Measurements from ENCODE around the gene ALDH3B2.
"Not testable (repeated sequence)": the region's sequence is repeated elsewhere in the genome, so short reads cannot be mapped to it uniquely, and the experiment has no call there.

ALDH3B2 gene

DNA sequence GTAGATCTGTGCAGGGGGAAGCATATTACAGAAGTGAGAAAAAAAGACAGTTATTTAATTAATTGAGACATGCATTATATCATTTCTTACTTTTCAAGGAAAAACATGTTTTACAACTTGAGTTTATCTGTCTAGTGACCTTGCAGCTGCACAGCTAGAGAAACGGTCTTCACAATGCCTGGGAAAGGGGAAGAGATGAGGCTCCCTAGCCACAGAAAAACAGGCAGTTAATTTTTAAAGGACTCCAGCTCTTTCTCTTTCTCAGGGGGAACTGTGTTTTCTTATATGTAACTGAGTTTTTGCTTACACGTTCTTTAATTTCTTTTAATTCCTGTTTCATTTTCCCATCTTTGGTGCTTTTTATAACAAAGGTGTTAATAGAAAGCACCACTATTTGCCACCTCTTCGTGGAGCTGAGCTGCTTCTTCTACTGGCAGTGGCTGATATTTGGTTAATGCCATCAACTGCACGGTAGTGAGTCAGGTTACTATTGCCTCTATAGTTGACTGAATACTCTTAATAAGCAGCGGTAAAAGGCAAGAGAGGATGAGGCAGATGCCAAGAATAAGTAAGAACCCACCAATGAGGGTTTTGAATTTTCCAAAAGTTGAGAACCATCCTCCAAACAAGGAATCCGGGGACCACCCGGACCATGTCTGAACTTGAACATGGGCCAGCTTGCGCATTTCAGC is 11.4 kb upstream of the ALDH3B2 start:
- DNase-seq (ENCODE audit: low read depth) = not testable (repeated sequence)

GRCh38 chr11:67682126-67683034 is 8.0 kb upstream of the ALDH3B2 start:
- DNase-seq (ENCODE audit: low read depth) = not testable (repeated sequence)

DNA sequence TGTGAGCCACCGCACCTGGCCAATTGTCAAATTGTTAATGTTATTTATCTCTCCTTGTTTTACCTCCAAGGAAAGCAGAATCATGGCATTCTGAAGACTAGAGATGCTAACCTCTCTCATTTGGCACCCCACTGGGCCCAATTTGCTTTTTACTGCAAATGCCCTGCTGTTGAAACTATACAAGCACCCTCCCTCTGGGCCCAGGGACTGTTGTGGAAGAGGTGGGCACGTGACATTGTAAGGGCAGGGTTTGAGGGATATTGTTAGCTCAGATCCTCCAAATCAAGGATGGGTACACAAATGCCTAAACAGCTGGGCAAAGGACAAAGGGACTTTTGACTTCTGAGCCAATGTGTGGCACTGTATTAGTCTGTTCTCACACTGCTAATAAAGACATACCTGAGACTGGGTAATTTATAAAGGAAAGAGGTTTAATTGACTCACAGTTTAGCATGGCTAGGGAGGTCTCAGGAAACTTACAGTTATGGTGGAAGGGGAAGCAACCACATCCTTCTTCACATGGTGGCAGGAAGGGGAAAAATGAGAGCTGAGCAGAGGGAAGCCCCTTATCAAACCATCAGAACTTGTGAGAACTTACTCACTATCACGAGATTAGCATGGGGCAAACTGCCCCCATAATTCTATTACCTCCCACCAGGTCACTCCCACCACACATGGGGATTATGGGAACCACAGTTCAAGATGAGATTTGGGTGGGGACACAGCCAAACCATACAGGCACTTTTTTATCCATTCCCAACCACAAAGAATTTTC is 6.5 kb upstream of the ALDH3B2 start:
- no peak for DNase-seq (ENCODE audit: low read depth)

- DNase-seq (ENCODE audit: low read depth) = no peak
Observed at GRCh38 chr11:67675058-67675747, 780 bp upstream of the ALDH3B2 start.

- DNase-seq (ENCODE audit: low read depth) = no peak
Observed at GRCh38 chr11:67673902-67674301, 521 bp downstream of the ALDH3B2 start.

DNA sequence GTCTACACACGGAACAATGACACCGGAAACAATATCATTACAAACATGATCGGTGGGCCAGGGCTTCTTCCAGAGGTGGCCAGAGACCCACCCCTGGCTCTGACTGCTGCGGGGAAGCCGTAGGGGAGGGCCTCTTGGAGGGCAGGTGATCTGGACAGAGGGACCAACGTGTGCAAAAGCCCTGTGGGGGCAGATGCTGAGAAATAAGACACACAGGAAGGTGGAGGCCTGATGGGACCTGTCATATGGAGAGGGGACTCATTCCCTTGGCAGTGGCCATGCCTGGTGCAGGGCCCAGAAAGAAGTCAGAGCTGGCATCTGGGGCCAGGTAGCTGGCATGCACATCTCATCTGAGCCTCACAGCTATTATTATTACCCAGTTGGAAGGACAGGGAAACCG is 1.1 kb downstream of the ALDH3B2 start:
- DNase-seq (ENCODE audit: low read depth) = no peak

DNA sequence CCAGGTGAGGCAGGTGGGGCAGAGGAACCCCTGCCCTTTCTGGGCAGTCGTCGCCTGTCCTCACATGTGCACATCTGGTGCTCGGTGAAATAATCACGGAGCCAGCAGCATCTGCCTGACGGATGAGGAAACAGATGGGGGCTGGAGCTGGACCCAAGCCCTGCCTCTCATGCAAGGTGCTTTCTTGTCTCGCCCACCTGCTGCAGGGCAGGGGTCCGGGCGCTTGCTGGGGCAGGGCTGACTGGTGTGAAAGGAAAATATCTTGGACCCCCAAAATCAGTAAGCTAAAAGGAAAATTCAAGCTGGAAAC is 3.3 kb downstream of the ALDH3B2 start:
- no peak for DNase-seq (ENCODE audit: low read depth)

DNA sequence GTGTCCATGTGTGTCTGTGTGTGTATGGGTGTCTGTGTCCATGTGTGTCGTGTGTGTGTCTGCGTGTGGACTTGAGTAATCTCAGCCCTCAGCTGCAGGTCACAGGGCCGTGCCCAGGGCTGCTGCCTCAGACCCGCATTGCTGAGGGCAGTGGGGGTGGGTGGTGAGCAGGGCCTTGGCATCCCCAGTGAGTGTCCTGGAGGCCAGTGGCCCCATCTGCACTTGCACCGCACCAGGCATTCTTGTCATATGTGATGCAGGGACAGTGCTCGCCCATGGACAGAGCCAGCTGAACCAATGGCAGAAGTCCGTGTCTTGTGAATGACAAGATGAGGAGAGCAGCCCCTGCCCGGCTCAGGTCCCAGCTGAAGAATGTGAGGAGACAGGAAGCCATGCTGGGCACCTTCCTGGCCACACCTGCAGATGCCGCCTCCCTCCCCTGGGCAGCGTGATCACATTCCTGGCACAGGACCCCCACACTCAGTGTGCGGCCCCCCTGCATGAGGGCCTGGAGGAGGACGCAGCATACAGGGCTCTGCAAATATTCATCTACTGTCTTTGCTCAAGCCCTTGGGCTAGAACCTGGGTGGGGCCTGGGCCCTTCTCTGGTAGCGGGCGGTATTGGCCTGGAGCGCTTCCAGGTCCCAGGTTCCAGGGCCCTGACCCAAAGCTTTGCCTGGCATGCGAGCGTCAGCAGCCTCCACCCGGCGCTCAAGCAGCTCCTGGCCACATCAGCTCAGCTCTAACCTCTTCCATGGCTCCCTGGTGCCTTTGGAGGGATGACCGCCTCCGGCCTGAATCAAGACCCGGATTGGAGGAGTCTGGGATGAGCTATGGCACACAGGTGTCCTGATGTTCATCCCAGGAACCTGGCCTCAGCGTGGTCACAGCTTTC is 3.9 kb downstream of the ALDH3B2 start:
- no peak for DNase-seq (ENCODE audit: low read depth)

- no peak for DNase-seq (ENCODE audit: low read depth)
Observed at GRCh38 chr11:67668192-67668551, 6.3 kb downstream of the ALDH3B2 start.

- DNase-seq (ENCODE audit: low read depth) = no peak
Observed at GRCh38 chr11:67667490-67668191, 6.8 kb downstream of the ALDH3B2 start.

GRCh38 chr11:67666676-67667489 is 7.5 kb downstream of the ALDH3B2 start:
- no peak for DNase-seq (ENCODE audit: low read depth)

- DNase-seq (ENCODE audit: low read depth) = no peak
Observed at GRCh38 chr11:67666303-67666645, 8.1 kb downstream of the ALDH3B2 start.

GRCh38 chr11:67665541-67666302 is 8.7 kb downstream of the ALDH3B2 start:
- no peak for DNase-seq (ENCODE audit: low read depth)

- DNase-seq (ENCODE audit: low read depth) = no peak
Observed at GRCh38 chr11:67664696-67665540, 9.5 kb downstream of the ALDH3B2 start.

- no peak for DNase-seq (ENCODE audit: low read depth)
Observed at GRCh38 chr11:67664213-67664585, 10.2 kb downstream of the ALDH3B2 start.

DNA sequence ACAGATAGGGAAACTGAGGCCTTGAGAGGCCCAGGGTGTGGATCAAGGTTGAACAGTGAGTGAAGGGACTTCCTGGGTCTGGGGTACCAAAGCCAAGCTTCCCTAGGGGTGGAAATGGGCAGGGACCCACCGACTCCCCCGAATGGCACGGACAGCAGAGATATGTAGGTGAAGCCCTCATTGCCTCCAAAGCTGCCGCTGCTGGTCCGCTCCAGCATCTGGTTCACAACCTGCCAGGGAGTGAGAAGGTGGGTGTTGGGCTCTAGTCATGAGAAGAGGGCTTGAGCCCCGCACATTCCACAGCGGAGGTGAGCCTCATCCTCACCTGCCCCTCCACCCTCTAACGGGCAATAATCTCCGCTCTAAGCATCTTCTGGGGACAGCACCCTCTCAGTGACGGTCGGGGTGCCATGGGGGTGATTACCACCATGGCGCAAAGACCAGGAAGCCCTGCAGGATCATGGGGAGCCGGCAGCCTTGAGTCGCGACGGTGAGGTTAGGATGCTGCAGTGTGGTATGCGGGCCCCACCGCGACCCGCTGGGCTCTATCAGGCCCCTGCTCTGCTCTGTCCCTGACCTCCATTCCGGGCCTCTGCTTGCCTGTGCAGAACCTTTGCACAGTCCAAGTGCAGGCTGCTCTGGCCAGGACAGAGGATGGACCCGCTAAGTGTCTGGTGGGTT is 10.8 kb downstream of the ALDH3B2 start:
- DNase-seq (ENCODE audit: low read depth) = no peak

GRCh38 chr11:67662835-67663531 is 11.4 kb downstream of the ALDH3B2 start:
- DNase-seq (ENCODE audit: low read depth) = no peak

Measured in HS-27A (cell line).